SW 1271 (cell line): ENCODE results near the gene STX16.
"Not testable (repeated sequence)": the region's sequence is repeated elsewhere in the genome, so short reads cannot be mapped to it uniquely, and the experiment has no call there.

Source experiments
- DNase-seq, 2 experiments: peaks; one replicate each; lab custom pipeline; 2025; lab: John Stamatoyannopoulos, UW

STX16 gene

GRCh38 chr20:58726156-58726555 is 75.1 kb downstream of the STX16 start:
- DNase-seq = not testable (repeated sequence)
